ENCODE measurements around the gene TGFB1I1. TPM values are rescaled to one million over a fixed set of nuclear protein-coding genes. Genes with fewer than 3 reads are reported as not detected.

TGFB1I1 gene
- total RNA-seq, 4 donors from 2014 or later: 15.1 to 34.1 (median 22.7) TPM

- no peak for DNase-seq (ENCODE audit: low spot score in 2 of 2)
- no peak overlapping the region for H3K4me3 ChIP-seq (ENCODE audit: low read depth, poor library complexity, severe bottlenecking)
- intact Hi-C loops (cut with DNase I; ENCODE audit: low total_unique reads): no loop called here
- TF ChIP-seq CTCF (IDR thresholded peaks at IDR 0.05) (no peak), POLR2A (IDR thresholded peaks at IDR 0.05) (no peak)
- WGBS, 2 donors: 72 to 76% methylated on average over 8 of the region's 8 CpGs
Observed at GRCh38 chr16:31504159-31504558, 32.2 kb downstream of the TGFB1I1 start.

- no peak for DNase-seq (ENCODE audit: low spot score in 2 of 2)
- WGBS, 2 donors: 73 to 74% methylated on average over 4 of the region's 4 CpGs
- TF ChIP-seq CTCF (IDR thresholded peaks at IDR 0.05): no peak
- TF ChIP-seq POLR2A (IDR thresholded peaks at IDR 0.05): no peak
- intact Hi-C loops (cut with DNase I; ENCODE audit: low total_unique reads): no loop called here
- no peak overlapping the region for H3K4me3 ChIP-seq (ENCODE audit: low read depth, poor library complexity, severe bottlenecking)
Observed at GRCh38 chr16:31505483-31505882, 33.5 kb downstream of the TGFB1I1 start.

- 2% methylated on average over 12 of the region's 12 CpGs for WGBS, 2 donors
- DNase-seq (ENCODE audit: low spot score in 2 of 2): no peak
- intact Hi-C loops (cut with DNase I; ENCODE audit: low total_unique reads): no loop called here
- TF ChIP-seq CTCF (IDR thresholded peaks at IDR 0.05): no peak
- TF ChIP-seq POLR2A (IDR thresholded peaks at IDR 0.05): no peak
- H3K4me3 ChIP-seq (ENCODE audit: low read depth, poor library complexity, severe bottlenecking): peak overlapping the region; percentile 95
Observed at GRCh38 chr16:31507617-31507928, 35.6 kb downstream of the TGFB1I1 start.

- peak within 1 kb of the TSS; percentile 95 for H3K4me3 ChIP-seq (ENCODE audit: low read depth, poor library complexity, severe bottlenecking)
- no peak for TF ChIP-seq CTCF (IDR thresholded peaks at IDR 0.05)
- TF ChIP-seq POLR2A (IDR thresholded peaks at IDR 0.05): peak in 1 of 2 donors; percentile 40
- peak; percentile 87 to 98 for DNase-seq (ENCODE audit: low spot score in 2 of 2)
- WGBS, 2 donors: 0% methylated on average over 33 to 34 of the region's 65 CpGs
- intact Hi-C loops (cut with DNase I; ENCODE audit: low total_unique reads): no loop called here
Observed at GRCh38 chr16:31507929-31508705, 36.2 kb downstream of the TGFB1I1 start, which contains the start of gene RUSF1. Gene RUSF1 (minus strand): TSS chr16:31508391. CDS start chr16:31508373, 18 bp downstream.

DNA sequence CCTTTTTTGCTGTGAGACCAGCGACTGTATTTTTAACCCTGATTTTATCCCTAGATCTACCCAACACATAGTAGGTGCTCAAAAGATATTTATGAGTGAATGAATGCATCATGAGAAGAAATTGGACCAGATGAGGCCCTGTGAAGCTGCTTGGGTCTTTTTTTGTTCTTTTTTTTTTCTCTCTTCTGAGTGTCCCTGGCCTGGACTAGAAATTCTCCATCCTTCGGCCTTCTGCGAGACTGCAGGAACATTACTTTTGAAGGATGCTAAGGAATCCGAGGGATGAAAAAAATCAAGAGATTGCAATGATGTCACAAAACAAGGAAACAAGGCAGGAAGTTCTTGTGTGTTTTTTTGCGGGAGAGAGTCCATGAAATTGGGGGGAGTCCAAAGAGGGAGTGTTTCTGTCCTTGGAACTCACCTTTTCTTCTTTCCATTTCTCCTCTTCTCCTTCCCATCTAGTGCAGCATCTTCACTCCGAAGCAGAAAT, 36.8 kb downstream of the TGFB1I1 start:
- TF ChIP-seq POLR2A (IDR thresholded peaks at IDR 0.05) (no peak), CTCF (IDR thresholded peaks at IDR 0.05) (no peak)
- DNase-seq (ENCODE audit: low spot score in 2 of 2): no peak
- H3K4me3 ChIP-seq (ENCODE audit: low read depth, poor library complexity, severe bottlenecking): peak overlapping the region; percentile 95
- WGBS, 2 donors: 10 to 12% methylated on average over 6 of the region's 6 CpGs
- intact Hi-C loops (cut with DNase I; ENCODE audit: low total_unique reads): no loop called here

Measured in lower leg skin (tissue), 4 donors.